Hepatocyte (in vitro differentiated cells): Measurements from ENCODE around the gene PPM1H.

Experiments
- EZH2 ChIP-seq: fragments of 200-600 bp; sonication (generic); IDR thresholded peaks from 2 replicates; pipeline ENCODE4 v1.6.1; 2016; ENCODE audit warnings: antibody characterized with exemption, mild to moderate bottlenecking, borderline replicate concordance
- EZH2phosphoT487 ChIP-seq: fragments of 200-600 bp; sonication (generic); IDR thresholded peaks from one replicate; pipeline ENCODE4 v1.6.1; 2018; ENCODE audit warnings: antibody characterized with exemption, mild to moderate bottlenecking, low read depth, moderate library complexity; ENCODE audit not compliant: unreplicated experiment, severe bottlenecking
- TF ChIP-seq, protein P1 (sequence below): fragments of 200-600 bp; sonication (generic); IDR thresholded peaks from 2 replicates; pipeline ENCODE4 v1.5.1; 2016; ENCODE audit warnings: antibody characterized with exemption, mild to moderate bottlenecking; ENCODE audit not compliant: poor library complexity

GRCh38 chr12:62604373-62604772 lies 330.6 kb downstream of the PPM1H start:
- TF ChIP-seq, protein P1, sequence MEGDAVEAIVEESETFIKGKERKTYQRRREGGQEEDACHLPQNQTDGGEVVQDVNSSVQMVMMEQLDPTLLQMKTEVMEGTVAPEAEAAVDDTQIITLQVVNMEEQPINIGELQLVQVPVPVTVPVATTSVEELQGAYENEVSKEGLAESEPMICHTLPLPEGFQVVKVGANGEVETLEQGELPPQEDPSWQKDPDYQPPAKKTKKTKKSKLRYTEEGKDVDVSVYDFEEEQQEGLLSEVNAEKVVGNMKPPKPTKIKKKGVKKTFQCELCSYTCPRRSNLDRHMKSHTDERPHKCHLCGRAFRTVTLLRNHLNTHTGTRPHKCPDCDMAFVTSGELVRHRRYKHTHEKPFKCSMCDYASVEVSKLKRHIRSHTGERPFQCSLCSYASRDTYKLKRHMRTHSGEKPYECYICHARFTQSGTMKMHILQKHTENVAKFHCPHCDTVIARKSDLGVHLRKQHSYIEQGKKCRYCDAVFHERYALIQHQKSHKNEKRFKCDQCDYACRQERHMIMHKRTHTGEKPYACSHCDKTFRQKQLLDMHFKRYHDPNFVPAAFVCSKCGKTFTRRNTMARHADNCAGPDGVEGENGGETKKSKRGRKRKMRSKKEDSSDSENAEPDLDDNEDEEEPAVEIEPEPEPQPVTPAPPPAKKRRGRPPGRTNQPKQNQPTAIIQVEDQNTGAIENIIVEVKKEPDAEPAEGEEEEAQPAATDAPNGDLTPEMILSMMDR = no peak
- TF ChIP-seq EZH2phosphoT487 (no peak), EZH2 (no peak)
